Measurements from ENCODE around the gene CLASRP. TPM values are rescaled to one million over a fixed set of nuclear protein-coding genes. Genes with fewer than 3 reads are reported as not detected.
"Not testable (repeated sequence)": the region's sequence is repeated elsewhere in the genome, so short reads cannot be mapped to it uniquely, and the experiment has no call there.

The CLASRP gene
- total and polyA plus RNA-seq, 2 experiments from 2014 or later: 9.2 to 45.1 TPM

GRCh38 chr19:45118106-45118505 is 79.3 kb downstream of the CLASRP start:
- 79 to 85% methylated on average over 5 of the region's 5 CpGs for WGBS, 2 experiments (ENCODE audit: low coverage in 1 of 2, low lambda C conversion rate in 2 of 2, missing lambda C conversion rate in 2 of 2)
- Histone ChIP-seq H3K9ac (no peak overlapping the region), H3K79me2 (ENCODE audit: insufficient read depth) (peaks cover 98% of the 10 kb centered on the region)

GRCh38 chr19:45118591-45119355 is 79.9 kb downstream of the CLASRP start:
- H3K4me2 ChIP-seq (ENCODE audit: unreplicated experiment); DNase-seq; H2AFZ ChIP-seq; H3F3A ChIP-seq (ENCODE audit: insufficient read depth); H3K27ac ChIP-seq; H3K4me1 ChIP-seq (ENCODE audit: insufficient read depth); H3K9ac ChIP-seq; H3K36me3 ChIP-seq (ENCODE audit: low read depth); H3K9me3 ChIP-seq (ENCODE audit: low read depth); in situ Hi-C loops (cut with MboI); H3K27me3 ChIP-seq (replicated peaks; ENCODE audit: insufficient read depth); H3K4me3 ChIP-seq; H3K9me2 ChIP-seq (ENCODE audit: insufficient read depth): not testable (repeated sequence)
- peaks cover 15% of the 10 kb centered on the region; the same call in 1 of the 2 replicates for H4K20me1 ChIP-seq (ENCODE audit: insufficient read depth)
- peaks cover 98% of the 10 kb centered on the region for H3K79me2 ChIP-seq (ENCODE audit: insufficient read depth)
- 71 to 72% methylated on average over 18 of the region's 18 CpGs for WGBS, 2 experiments (ENCODE audit: low coverage in 1 of 2, low lambda C conversion rate in 2 of 2, missing lambda C conversion rate in 2 of 2)

More at GRCh38 chr19:45118106-45118505, 79.3 kb downstream of the CLASRP start:
- Histone ChIP-seq H3K4me3 (no peak overlapping the region), H3K27ac (no peak overlapping the region), H2AFZ (no peak overlapping the region), H3K9me2 (ENCODE audit: insufficient read depth) (no peaks in the 10 kb centered on the region), H3K4me1 (ENCODE audit: insufficient read depth) (no peaks in the 10 kb centered on the region), H3K4me2 (ENCODE audit: unreplicated experiment) (no peak overlapping the region), H3F3A (ENCODE audit: insufficient read depth) (no peaks in the 10 kb centered on the region), H3K9me3 (ENCODE audit: low read depth) (no peaks in the 10 kb centered on the region), H3K36me3 (ENCODE audit: low read depth) (no peaks in the 10 kb centered on the region), H3K27me3 (replicated peaks; ENCODE audit: insufficient read depth) (no peaks in the 10 kb centered on the region), H4K20me1 (ENCODE audit: insufficient read depth) (peaks cover 15% of the 10 kb centered on the region; the same call in 1 of the 2 replicates)
- DNase-seq: no peak
- TF ChIP-seq EZH2phosphoT487 (IDR thresholded peaks at IDR 0.05; ENCODE audit: insufficient read depth, low read depth): no peak
- no peak for TF ChIP-seq EZH2 (IDR thresholded peaks at IDR 0.05; ENCODE audit: insufficient read depth, poor library complexity, severe bottlenecking)
- in situ Hi-C loops (cut with MboI): no loop called here

GRCh38 chr19:45119582-45119981 is 80.7 kb downstream of the CLASRP start:
- H2AFZ ChIP-seq: no peak overlapping the region
- no peak overlapping the region for H3K9ac ChIP-seq
- DNase-seq: no peak
- no peaks in the 10 kb centered on the region for H3K9me2 ChIP-seq (ENCODE audit: insufficient read depth)
- no peaks in the 10 kb centered on the region for H3F3A ChIP-seq (ENCODE audit: insufficient read depth)
- no peaks in the 10 kb centered on the region for H3K36me3 ChIP-seq (ENCODE audit: low read depth)
- H3K4me1 ChIP-seq (ENCODE audit: insufficient read depth): no peaks in the 10 kb centered on the region
- in situ Hi-C loops (cut with MboI): no loop called here
- no peaks in the 10 kb centered on the region for H3K27me3 ChIP-seq (replicated peaks; ENCODE audit: insufficient read depth)
- no peak overlapping the region for H3K4me3 ChIP-seq
- no peak for TF ChIP-seq EZH2phosphoT487 (IDR thresholded peaks at IDR 0.05; ENCODE audit: insufficient read depth, low read depth)
- 95 to 96% methylated on average over 6 of the region's 6 CpGs for WGBS, 2 experiments (ENCODE audit: low coverage in 1 of 2, low lambda C conversion rate in 2 of 2, missing lambda C conversion rate in 2 of 2)
- H3K4me2 ChIP-seq (ENCODE audit: unreplicated experiment): no peak overlapping the region
- no peaks in the 10 kb centered on the region for H3K9me3 ChIP-seq (ENCODE audit: low read depth)
- peaks cover 98% of the 10 kb centered on the region for H3K79me2 ChIP-seq (ENCODE audit: insufficient read depth)
- H4K20me1 ChIP-seq (ENCODE audit: insufficient read depth): peaks cover 15% of the 10 kb centered on the region; the same call in 1 of the 2 replicates
- no peak overlapping the region for H3K27ac ChIP-seq

Small RNAs within 50 kb of the gene (small RNA-seq; reads per million reads assigned to genes)
- gene RNU6-611P (ENCODE audit: low read depth, low replicate concordance): not detected

Other genes with a start within 250 kb of the CLASRP start
- gene BCAM, start 229.9 kb upstream of the CLASRP start, total RNA-seq (2014; rRNA removed; shearing (Covaris generic)): 1.3 and 2.1 TPM in 2 replicates
- 1.4 and 1.5 TPM in 2 replicates for gene BCAM, start 229.9 kb upstream of the CLASRP start, polyA plus RNA-seq (2016; fragmentation: Nextera tagmentation; extraction: Ambion mirVana)
- 71.7 and 88.7 TPM in 2 replicates for gene NECTIN2, start 192.7 kb upstream of the CLASRP start, total RNA-seq (2014; rRNA removed; shearing (Covaris generic))
- gene NECTIN2, start 192.7 kb upstream of the CLASRP start, polyA plus RNA-seq (2016; fragmentation: Nextera tagmentation; extraction: Ambion mirVana): 60.5 and 63.0 TPM in 2 replicates
- 52.9 and 72.5 TPM in 2 replicates for gene TOMM40, start 147.8 kb upstream of the CLASRP start, total RNA-seq (2014; rRNA removed; shearing (Covaris generic))
- 54.6 and 54.7 TPM in 2 replicates for gene TOMM40, start 147.8 kb upstream of the CLASRP start, polyA plus RNA-seq (2016; fragmentation: Nextera tagmentation; extraction: Ambion mirVana)
- gene APOE, start 133.2 kb upstream of the CLASRP start, total RNA-seq (2014; rRNA removed; shearing (Covaris generic)): 0.76 TPM in 1 of 2 replicates, not detected in the other
- 0.60 and 0.87 TPM in 2 replicates for gene APOE, start 133.2 kb upstream of the CLASRP start, polyA plus RNA-seq (2016; fragmentation: Nextera tagmentation; extraction: Ambion mirVana)
- not detected in 2 replicates for gene APOC1, start 124.4 kb upstream of the CLASRP start, total RNA-seq (2014; rRNA removed; shearing (Covaris generic))
- 0.49 TPM in 1 of 2 replicates, not detected in the other for gene APOC1, start 124.4 kb upstream of the CLASRP start, polyA plus RNA-seq (2016; fragmentation: Nextera tagmentation; extraction: Ambion mirVana)
- gene APOC4, start 96.8 kb upstream of the CLASRP start, total RNA-seq (2014; rRNA removed; shearing (Covaris generic)): not detected in 2 replicates
- gene APOC4, start 96.8 kb upstream of the CLASRP start, polyA plus RNA-seq (2016; fragmentation: Nextera tagmentation; extraction: Ambion mirVana): not detected in 2 replicates
- gene APOC2, start 93.0 kb upstream of the CLASRP start, total RNA-seq (2014; rRNA removed; shearing (Covaris generic)): not detected in 2 replicates
- not detected in 2 replicates for gene APOC2, start 93.0 kb upstream of the CLASRP start, polyA plus RNA-seq (2016; fragmentation: Nextera tagmentation; extraction: Ambion mirVana)
- 40.5 and 42.5 TPM in 2 replicates for gene CLPTM1, start 83.7 kb upstream of the CLASRP start, total RNA-seq (2014; rRNA removed; shearing (Covaris generic))
- 103 and 109 TPM in 2 replicates for gene CLPTM1, start 83.7 kb upstream of the CLASRP start, polyA plus RNA-seq (2016; fragmentation: Nextera tagmentation; extraction: Ambion mirVana)
- 9.7 and 12.5 TPM in 2 replicates for gene RELB, start 37.6 kb upstream of the CLASRP start, total RNA-seq (2014; rRNA removed; shearing (Covaris generic))
- 7.6 and 10.0 TPM in 2 replicates for gene RELB, start 37.6 kb upstream of the CLASRP start, polyA plus RNA-seq (2016; fragmentation: Nextera tagmentation; extraction: Ambion mirVana)
- gene ZNF296, start 37.4 kb downstream of the CLASRP start, total RNA-seq (2014; rRNA removed; shearing (Covaris generic)): 0.25 TPM in 1 of 2 replicates, not detected in the other
- gene ZNF296, start 37.4 kb downstream of the CLASRP start, polyA plus RNA-seq (2016; fragmentation: Nextera tagmentation; extraction: Ambion mirVana): 0.15 TPM in 1 of 2 replicates, not detected in the other
- gene GEMIN7, start 40.2 kb downstream of the CLASRP start, total RNA-seq (2014; rRNA removed; shearing (Covaris generic)): 22.5 and 25.3 TPM in 2 replicates
- 48.4 and 49.7 TPM in 2 replicates for gene GEMIN7, start 40.2 kb downstream of the CLASRP start, polyA plus RNA-seq (2016; fragmentation: Nextera tagmentation; extraction: Ambion mirVana)
- 39.2 and 43.8 TPM in 2 replicates for gene PPP1R37, start 54.1 kb downstream of the CLASRP start, total RNA-seq (2014; rRNA removed; shearing (Covaris generic))
- 1.6 and 1.9 TPM in 2 replicates for gene PPP1R37, start 54.1 kb downstream of the CLASRP start, polyA plus RNA-seq (2016; fragmentation: Nextera tagmentation; extraction: Ambion mirVana)
- gene NKPD1, start 121.9 kb downstream of the CLASRP start, total RNA-seq (2014; rRNA removed; shearing (Covaris generic)): 0.11 and 0.25 TPM in 2 replicates
- not detected in 2 replicates for gene NKPD1, start 121.9 kb downstream of the CLASRP start, polyA plus RNA-seq (2016; fragmentation: Nextera tagmentation; extraction: Ambion mirVana)
- gene TRAPPC6A, start 139.2 kb downstream of the CLASRP start, total RNA-seq (2014; rRNA removed; shearing (Covaris generic)): 0.89 and 11.2 TPM in 2 replicates
- gene TRAPPC6A, start 139.2 kb downstream of the CLASRP start, polyA plus RNA-seq (2016; fragmentation: Nextera tagmentation; extraction: Ambion mirVana): 16.9 and 18.8 TPM in 2 replicates
- 4.3 and 9.0 TPM in 2 replicates for gene BLOC1S3, start 139.7 kb downstream of the CLASRP start, total RNA-seq (2014; rRNA removed; shearing (Covaris generic))
- 7.2 and 8.9 TPM in 2 replicates for gene BLOC1S3, start 139.7 kb downstream of the CLASRP start, polyA plus RNA-seq (2016; fragmentation: Nextera tagmentation; extraction: Ambion mirVana)
- 0.38 TPM in 1 of 2 replicates, not detected in the other for gene EXOC3L2, start 206.4 kb downstream of the CLASRP start, total RNA-seq (2014; rRNA removed; shearing (Covaris generic))
- gene EXOC3L2, start 206.4 kb downstream of the CLASRP start, polyA plus RNA-seq (2016; fragmentation: Nextera tagmentation; extraction: Ambion mirVana): 0.06 TPM in 1 of 2 replicates, not detected in the other
- gene MARK4, start 212.2 kb downstream of the CLASRP start, total RNA-seq (2014; rRNA removed; shearing (Covaris generic)): 10.2 and 11.6 TPM in 2 replicates
- gene MARK4, start 212.2 kb downstream of the CLASRP start, polyA plus RNA-seq (2016; fragmentation: Nextera tagmentation; extraction: Ambion mirVana): 4.0 and 4.9 TPM in 2 replicates